Tibial nerve (tissue), 4 donors: ENCODE data around the gene TSEN34. TPM values are rescaled to one million over a fixed set of nuclear protein-coding genes. Genes with fewer than 3 reads are reported as not detected.

Source experiments
- DNase-seq, 2 donors: peaks; one replicate each; pipeline ENCODE4 v3.0.0-alpha.2; 2019; ENCODE audit warnings: low spot score in 2 of 2
- H3K27ac ChIP-seq, 4 donors: fragments of 200-600 bp; sonication (generic) in 3 of 4; one replicate each; pipeline ENCODE4 v1.5.1; 2017 to 2019; ENCODE audit warnings: mild to moderate bottlenecking in 1 of 4
- H3K27me3 ChIP-seq, 2 donors: fragments of 200-600 bp; sonication (generic) in 1 of 2; one replicate each; pipeline versions ENCODE4 v1.5.1 to v1.6.0; 2017 to 2019
- H3K36me3 ChIP-seq, 3 donors: fragments of 200-600 bp; sonication (generic); one replicate each; pipeline ENCODE4 v1.5.1; 2018 to 2019
- H3K4me1 ChIP-seq, 4 donors: fragments of 200-600 bp; sonication (generic) in 3 of 4; one replicate each; pipeline ENCODE4 v1.5.1; 2017 to 2019
- H3K4me3 ChIP-seq, 4 donors: fragments of 200-600 bp; sonication (generic) in 3 of 4; one replicate each; pipeline ENCODE4 v1.5.1; 2017 to 2019; ENCODE audit warnings: mild to moderate bottlenecking in 1 of 4, moderate library complexity in 1 of 4
- H3K9me3 ChIP-seq, 4 donors: fragments of 200-600 bp; sonication (generic) in 3 of 4; one replicate each; pipeline ENCODE4 v1.5.1; 2017 to 2019
- EP300 ChIP-seq, 2 donors: sonication (generic); formaldehyde crosslinking; IDR thresholded peaks; one replicate each; pipeline ENCODE4 v1.6.1; 2017; ENCODE audit warnings: antibody characterized with exemption in 2 of 2, mild to moderate bottlenecking in 1 of 2
- POLR2A ChIP-seq, 2 donors: fragments of 450-650 bp; IDR thresholded peaks; one replicate each; pipeline ENCODE4 v1.6.1; 2017; ENCODE audit warnings: antibody characterized with exemption in 2 of 2, mild to moderate bottlenecking in 2 of 2, moderate library complexity in 2 of 2
- WGBS, 2 donors: methylation state at CpG; one replicate each; pipeline ENCODE4 v1.1.5; 2018; 5-methylcytosine and 5-hydroxymethylcytosine counted together
- total RNA-seq, 4 donors: library from RNA; depleted of rRNA; stranded (reverse); fragments of >200 nt; gene quantifications; one replicate each; pipeline ENCODE4 v1.1.0, GENCODE V29; 2016
- TF ChIP-seq, protein P1 (sequence below), 5 experiments: fragments of 200-600 bp in 3 of 5; fragments of 450-650 bp in 2 of 5; sonication (generic) in 3 of 5; IDR thresholded peaks; one replicate each; pipeline ENCODE4 v1.5.1; 2016 to 2019; ENCODE audit warnings: antibody characterized with exemption in 5 of 5, mild to moderate bottlenecking in 3 of 5, moderate library complexity in 2 of 5

TSEN34 gene
- total RNA-seq, 4 donors from 2014 or later, result 37.3 to 70.8 (median 49.6) TPM

DNA sequence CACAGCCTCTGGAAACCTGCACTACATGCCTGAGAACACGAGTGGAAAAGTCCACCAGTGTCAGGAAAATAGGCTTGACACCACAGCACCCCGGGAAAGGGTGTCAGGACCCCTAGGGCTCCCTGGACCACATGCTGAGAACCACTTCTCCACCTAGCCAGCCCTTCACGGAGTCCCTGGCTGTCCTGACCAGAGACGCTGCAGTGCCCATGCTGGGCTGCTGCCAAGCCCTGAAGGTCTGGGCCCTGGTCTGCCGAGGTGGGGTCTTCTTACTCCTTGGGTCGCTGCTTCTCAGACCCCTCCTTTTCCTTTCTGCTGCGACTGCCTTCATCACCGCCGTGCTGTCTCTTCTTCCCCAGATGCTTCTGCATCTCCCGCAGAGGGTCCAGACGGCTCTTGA lies 34.6 kb upstream of the TSEN34 start:
- DNase-seq, result no peak
- Histone ChIP-seq H3K36me3 (peaks cover 0 to 69% (median 56%) of the 10 kb centered on the region in 3 donors), H3K27me3 (no peaks in the 10 kb centered on the region), H3K27ac (no peak overlapping the region), H3K4me1 (peaks cover 0 to 40% (median 20%) of the 10 kb centered on the region in 4 donors), H3K4me3 (no peak overlapping the region), H3K9me3 (no peaks in the 10 kb centered on the region)
- 74 to 82% methylated on average over 11 of the region's 11 CpGs for WGBS, 2 donors
- TF ChIP-seq EP300 (IDR thresholded peaks at IDR 0.05) (no peak), POLR2A (IDR thresholded peaks at IDR 0.05) (no peak)
- TF ChIP-seq, protein P1, sequence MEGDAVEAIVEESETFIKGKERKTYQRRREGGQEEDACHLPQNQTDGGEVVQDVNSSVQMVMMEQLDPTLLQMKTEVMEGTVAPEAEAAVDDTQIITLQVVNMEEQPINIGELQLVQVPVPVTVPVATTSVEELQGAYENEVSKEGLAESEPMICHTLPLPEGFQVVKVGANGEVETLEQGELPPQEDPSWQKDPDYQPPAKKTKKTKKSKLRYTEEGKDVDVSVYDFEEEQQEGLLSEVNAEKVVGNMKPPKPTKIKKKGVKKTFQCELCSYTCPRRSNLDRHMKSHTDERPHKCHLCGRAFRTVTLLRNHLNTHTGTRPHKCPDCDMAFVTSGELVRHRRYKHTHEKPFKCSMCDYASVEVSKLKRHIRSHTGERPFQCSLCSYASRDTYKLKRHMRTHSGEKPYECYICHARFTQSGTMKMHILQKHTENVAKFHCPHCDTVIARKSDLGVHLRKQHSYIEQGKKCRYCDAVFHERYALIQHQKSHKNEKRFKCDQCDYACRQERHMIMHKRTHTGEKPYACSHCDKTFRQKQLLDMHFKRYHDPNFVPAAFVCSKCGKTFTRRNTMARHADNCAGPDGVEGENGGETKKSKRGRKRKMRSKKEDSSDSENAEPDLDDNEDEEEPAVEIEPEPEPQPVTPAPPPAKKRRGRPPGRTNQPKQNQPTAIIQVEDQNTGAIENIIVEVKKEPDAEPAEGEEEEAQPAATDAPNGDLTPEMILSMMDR (IDR thresholded peaks at IDR 0.05), result no peak

DNA sequence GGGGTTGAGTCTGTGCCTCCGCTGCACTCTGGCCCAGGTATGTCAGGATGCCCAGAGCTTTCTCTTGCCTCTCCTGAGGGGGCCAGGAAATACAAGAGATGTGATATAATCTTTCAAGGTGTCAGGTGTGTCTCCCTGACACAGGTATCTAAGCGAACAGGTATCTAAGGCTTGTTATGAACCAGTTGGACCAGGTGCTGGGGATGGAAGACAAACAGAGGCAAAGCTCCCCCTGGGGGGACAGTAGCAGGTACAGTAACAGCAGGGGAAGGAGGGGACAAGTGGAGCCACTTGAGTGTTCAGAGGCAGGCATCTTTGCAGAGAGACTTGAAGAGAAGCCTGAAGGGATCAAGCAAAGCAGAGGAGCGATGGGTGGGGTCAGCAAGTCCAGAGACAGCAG lies 34.2 kb upstream of the TSEN34 start:
- Histone ChIP-seq H3K4me3 (no peak overlapping the region), H3K27me3 (no peaks in the 10 kb centered on the region), H3K4me1 (peaks cover 0 to 45% (median 23%) of the 10 kb centered on the region in 4 donors), H3K9me3 (no peaks in the 10 kb centered on the region), H3K27ac (no peak overlapping the region), H3K36me3 (peaks cover 0 to 65% (median 56%) of the 10 kb centered on the region in 3 donors)
- WGBS, 2 donors, result 91 to 96% methylated on average over 3 of the region's 3 CpGs
- TF ChIP-seq EP300 (IDR thresholded peaks at IDR 0.05) (no peak), POLR2A (IDR thresholded peaks at IDR 0.05) (no peak)
- TF ChIP-seq, protein P1 (IDR thresholded peaks at IDR 0.05), result no peak
- DNase-seq, result no peak

DNA sequence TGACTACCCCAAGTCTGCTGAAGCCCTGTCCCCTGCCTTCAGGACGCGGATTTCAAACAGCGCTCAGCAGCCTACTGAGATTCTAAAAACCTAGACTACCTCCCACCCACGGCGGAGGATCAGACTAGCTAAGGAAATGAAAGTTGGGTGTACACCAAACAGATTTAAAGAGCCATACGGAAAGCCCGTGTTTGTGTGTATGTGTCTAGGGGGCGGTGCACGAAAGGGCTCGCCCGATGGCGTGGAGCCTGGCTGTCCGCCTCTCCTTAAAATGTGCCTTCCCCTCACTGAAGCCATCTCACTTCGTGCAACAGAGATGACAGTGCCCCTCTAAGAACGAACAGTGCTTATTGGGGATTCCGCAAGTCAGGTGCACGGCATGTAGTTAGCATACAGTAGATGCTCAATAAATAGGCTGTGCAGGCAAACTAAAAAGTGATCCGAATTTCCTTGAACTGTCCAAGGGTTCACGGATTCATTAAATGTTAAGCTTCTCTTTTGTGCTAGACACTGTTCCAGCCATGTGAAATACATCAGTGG lies 32.2 kb upstream of the TSEN34 start:
- peak overlapping the region; percentile 67 to 88 (median 77) for H3K4me3 ChIP-seq
- no peak for DNase-seq
- H3K36me3 ChIP-seq, result peaks cover 0 to 45% (median 39%) of the 10 kb centered on the region in 3 donors
- no peaks in the 10 kb centered on the region for H3K27me3 ChIP-seq
- H3K27ac ChIP-seq, result peak overlapping the region; percentile 90 to 96 (median 94)
- WGBS, 2 donors, result 9 to 10% methylated on average over 19 of the region's 19 CpGs
- peaks cover 0 to 50% (median 31%) of the 10 kb centered on the region in 4 donors for H3K4me1 ChIP-seq
- TF ChIP-seq POLR2A (IDR thresholded peaks at IDR 0.05), result no peak
- TF ChIP-seq EP300 (IDR thresholded peaks at IDR 0.05), result no peak
- TF ChIP-seq, protein P1 (IDR thresholded peaks at IDR 0.05), result no peak
- H3K9me3 ChIP-seq, result no peaks in the 10 kb centered on the region

DNA sequence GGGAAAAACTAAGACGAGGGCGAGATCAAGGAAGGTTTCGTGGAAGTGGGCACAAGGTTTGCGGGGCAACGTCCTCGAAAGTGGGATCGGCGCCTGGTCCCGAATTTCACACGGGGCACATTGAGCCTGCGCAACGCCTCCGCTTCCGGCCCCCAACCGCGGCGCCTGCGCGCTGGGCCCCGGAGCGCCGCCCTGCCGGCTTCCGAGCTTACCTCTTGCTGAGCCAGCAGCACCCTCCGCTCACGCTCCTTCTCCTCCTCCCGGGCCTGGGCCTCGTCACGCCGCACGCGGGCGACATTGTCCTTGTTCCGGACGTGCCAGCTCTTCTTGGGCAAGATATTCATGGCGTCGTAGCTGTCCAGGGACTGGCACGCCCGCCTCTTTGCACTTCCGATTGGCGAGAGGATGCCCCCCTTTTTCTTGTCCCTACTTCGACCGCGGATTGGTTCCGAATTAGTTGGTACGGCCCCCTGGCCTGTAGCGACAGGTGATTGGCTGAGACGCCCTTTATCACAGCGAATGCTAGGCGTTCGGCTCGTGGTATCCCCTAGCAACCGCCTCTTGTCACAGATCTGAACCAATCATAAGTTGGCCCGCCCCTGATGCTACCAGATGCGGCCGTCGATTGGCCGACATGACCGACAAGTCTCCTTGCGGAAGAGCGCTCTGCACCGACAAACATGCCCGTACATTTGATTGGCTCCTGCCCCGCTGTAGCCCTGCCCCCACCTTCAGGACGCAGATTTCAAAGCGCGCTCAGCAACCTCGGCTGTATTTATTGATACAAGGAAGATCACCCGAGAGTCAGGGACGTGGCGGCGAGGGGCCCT lies 31.5 kb upstream of the TSEN34 start, which contains the start of gene LENG1:
TSS of gene LENG1 (minus strand) at position 370 of the 830 bp plus-strand sequence. CDS start at position 344, 26 bp downstream.
- Histone ChIP-seq H3K4me3 (peak within 1 kb of the TSS; percentile 67 to 88 (median 77)), H3K4me1 (peaks cover 0 to 55% (median 31%) of the 10 kb centered on the region in 4 donors), H3K27me3 (no peaks in the 10 kb centered on the region), H3K27ac (peak within 1 kb of the TSS; percentile 90 to 96 (median 94)), H3K36me3 (peaks cover 0 to 38% (median 34%) of the 10 kb centered on the region in 3 donors), H3K9me3 (no peaks in the 10 kb centered on the region)
- TF ChIP-seq, protein P1 (IDR thresholded peaks at IDR 0.05), result peak; percentile 16 to 78 (median 52)
- peak in 1 of 2 donors; percentile 70 for TF ChIP-seq POLR2A (IDR thresholded peaks at IDR 0.05)
- TF ChIP-seq EP300 (IDR thresholded peaks at IDR 0.05), result peak; percentile 61 to 95
- 0% methylated on average over 55 to 65 of the region's 72 CpGs for WGBS, 2 donors
- DNase-seq, result peak; percentile 100
